ENCODE results near the gene SERBP1. TPM values are rescaled to one million over a fixed set of nuclear protein-coding genes. Genes with fewer than 3 reads are reported as not detected.

Gene SERBP1
- polyA plus RNA-seq, 1 donor from 2014 or later: 150 TPM

DNA sequence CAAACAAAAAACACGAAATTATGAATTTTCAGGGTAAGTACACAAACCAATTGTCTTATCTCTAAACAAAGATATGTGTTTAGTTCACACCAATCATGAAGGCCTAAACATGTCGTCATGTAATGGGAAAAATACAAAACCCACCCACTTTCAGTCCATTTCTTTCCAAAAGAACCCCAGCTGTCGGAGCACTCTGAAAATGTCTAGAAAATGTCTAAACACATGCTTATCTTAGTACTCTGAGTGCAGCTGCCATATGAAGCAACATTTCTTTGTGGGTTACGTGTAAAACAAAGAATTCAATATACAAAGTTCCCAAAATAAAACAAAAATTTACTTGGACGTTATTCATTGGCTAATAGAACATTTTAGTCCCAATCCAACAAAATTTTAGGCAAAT lies 22.7 kb downstream of the SERBP1 start:
- Histone ChIP-seq H3K36me3 (ENCODE audit: insufficient read depth, low read length) (no peaks in the 10 kb centered on the region), H3K9ac (ENCODE audit: low read length) (no peak overlapping the region), H3K9me3 (ENCODE audit: low read length) (no peaks in the 10 kb centered on the region), H4K20me1 (ENCODE audit: insufficient read depth) (no peaks in the 10 kb centered on the region), H3K9me2 (ENCODE audit: insufficient read depth, low read length) (no peaks in the 10 kb centered on the region), H3K79me2 (replicated peaks; ENCODE audit: insufficient read depth, low read length) (no peaks in the 10 kb centered on the region), H3F3A (ENCODE audit: insufficient read depth, low read length, poor library complexity, severe bottlenecking) (no peaks in the 10 kb centered on the region), H3K4me3 (ENCODE audit: low read length) (no peak overlapping the region), H3K4me2 (ENCODE audit: low read length) (no peak overlapping the region), H3K27ac (ENCODE audit: low read length) (no peak overlapping the region), H3K27me3 (ENCODE audit: insufficient read depth, low read depth, low read length) (no peaks in the 10 kb centered on the region), H2AFZ (ENCODE audit: low read depth, low read length) (no peak overlapping the region)
- TF ChIP-seq, protein P1, sequence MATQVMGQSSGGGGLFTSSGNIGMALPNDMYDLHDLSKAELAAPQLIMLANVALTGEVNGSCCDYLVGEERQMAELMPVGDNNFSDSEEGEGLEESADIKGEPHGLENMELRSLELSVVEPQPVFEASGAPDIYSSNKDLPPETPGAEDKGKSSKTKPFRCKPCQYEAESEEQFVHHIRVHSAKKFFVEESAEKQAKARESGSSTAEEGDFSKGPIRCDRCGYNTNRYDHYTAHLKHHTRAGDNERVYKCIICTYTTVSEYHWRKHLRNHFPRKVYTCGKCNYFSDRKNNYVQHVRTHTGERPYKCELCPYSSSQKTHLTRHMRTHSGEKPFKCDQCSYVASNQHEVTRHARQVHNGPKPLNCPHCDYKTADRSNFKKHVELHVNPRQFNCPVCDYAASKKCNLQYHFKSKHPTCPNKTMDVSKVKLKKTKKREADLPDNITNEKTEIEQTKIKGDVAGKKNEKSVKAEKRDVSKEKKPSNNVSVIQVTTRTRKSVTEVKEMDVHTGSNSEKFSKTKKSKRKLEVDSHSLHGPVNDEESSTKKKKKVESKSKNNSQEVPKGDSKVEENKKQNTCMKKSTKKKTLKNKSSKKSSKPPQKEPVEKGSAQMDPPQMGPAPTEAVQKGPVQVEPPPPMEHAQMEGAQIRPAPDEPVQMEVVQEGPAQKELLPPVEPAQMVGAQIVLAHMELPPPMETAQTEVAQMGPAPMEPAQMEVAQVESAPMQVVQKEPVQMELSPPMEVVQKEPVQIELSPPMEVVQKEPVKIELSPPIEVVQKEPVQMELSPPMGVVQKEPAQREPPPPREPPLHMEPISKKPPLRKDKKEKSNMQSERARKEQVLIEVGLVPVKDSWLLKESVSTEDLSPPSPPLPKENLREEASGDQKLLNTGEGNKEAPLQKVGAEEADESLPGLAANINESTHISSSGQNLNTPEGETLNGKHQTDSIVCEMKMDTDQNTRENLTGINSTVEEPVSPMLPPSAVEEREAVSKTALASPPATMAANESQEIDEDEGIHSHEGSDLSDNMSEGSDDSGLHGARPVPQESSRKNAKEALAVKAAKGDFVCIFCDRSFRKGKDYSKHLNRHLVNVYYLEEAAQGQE (IDR thresholded peaks at IDR 0.05; ENCODE audit: borderline replicate concordance): no peak
- TF ChIP-seq POLR2AphosphoS5 (IDR thresholded peaks at IDR 0.05) (no peak), MXI1 (conservative IDR thresholded peaks at IDR 0.05; ENCODE audit: poor library complexity, severe bottlenecking) (no peak), EZH2 (IDR thresholded peaks at IDR 0.05; ENCODE audit: borderline replicate concordance, insufficient read depth, low read length, poor library complexity, severe bottlenecking) (no peak), EP300 (conservative IDR thresholded peaks at IDR 0.05; ENCODE audit: poor library complexity, severe bottlenecking) (no peak), RAD21 (conservative IDR thresholded peaks at IDR 0.05) (no peak), SMC3 (conservative IDR thresholded peaks at IDR 0.05; ENCODE audit: poor library complexity) (no peak), TAF1 (IDR thresholded peaks at IDR 0.05; ENCODE audit: low read depth) (no peak)
- TF ChIP-seq, protein P2, sequence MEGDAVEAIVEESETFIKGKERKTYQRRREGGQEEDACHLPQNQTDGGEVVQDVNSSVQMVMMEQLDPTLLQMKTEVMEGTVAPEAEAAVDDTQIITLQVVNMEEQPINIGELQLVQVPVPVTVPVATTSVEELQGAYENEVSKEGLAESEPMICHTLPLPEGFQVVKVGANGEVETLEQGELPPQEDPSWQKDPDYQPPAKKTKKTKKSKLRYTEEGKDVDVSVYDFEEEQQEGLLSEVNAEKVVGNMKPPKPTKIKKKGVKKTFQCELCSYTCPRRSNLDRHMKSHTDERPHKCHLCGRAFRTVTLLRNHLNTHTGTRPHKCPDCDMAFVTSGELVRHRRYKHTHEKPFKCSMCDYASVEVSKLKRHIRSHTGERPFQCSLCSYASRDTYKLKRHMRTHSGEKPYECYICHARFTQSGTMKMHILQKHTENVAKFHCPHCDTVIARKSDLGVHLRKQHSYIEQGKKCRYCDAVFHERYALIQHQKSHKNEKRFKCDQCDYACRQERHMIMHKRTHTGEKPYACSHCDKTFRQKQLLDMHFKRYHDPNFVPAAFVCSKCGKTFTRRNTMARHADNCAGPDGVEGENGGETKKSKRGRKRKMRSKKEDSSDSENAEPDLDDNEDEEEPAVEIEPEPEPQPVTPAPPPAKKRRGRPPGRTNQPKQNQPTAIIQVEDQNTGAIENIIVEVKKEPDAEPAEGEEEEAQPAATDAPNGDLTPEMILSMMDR (IDR thresholded peaks at IDR 0.05; ENCODE audit: poor library complexity, severe bottlenecking): no peak

DNA sequence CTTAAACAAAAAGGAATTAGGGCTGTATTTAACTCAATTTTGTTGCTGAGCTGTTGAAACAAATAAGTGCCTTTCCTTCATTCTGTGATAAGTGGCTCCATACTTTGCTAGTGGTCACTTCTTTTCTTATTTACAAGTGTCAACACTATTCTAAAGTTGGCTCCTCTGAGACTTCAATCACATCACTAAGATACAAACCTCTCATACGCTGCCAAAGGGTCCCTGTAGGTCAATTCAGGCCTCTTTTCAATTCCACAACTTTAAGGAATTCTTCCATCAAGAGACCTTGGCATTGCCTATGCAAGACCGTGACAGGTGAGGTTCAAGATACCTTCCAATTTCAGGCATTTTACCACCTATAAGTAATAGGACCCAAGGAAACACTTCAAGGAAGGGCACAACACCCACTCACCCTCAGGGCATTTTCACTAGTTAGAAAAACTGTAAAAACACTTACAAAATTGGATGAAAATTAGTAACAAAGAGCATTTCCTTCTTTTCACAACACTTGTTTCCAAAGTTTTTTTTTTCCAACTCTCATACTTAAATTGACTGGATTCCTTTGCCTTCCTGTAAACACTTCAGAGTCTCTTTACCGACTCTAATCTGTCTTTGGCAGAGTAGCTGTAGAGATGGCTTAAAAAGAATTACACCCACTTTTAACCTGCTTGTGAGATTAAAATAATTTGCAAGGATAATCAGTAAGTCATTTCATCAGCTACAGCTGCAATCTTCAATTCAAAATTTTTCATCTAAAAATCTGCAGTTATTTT lies 24.5 kb downstream of the SERBP1 start:
- no peaks in the 10 kb centered on the region for H3F3A ChIP-seq (ENCODE audit: insufficient read depth, low read length, poor library complexity, severe bottlenecking)
- no peaks in the 10 kb centered on the region for H3K9me3 ChIP-seq (ENCODE audit: low read length)
- no peaks in the 10 kb centered on the region for H3K79me2 ChIP-seq (replicated peaks; ENCODE audit: insufficient read depth, low read length)
- H4K20me1 ChIP-seq (ENCODE audit: insufficient read depth): no peaks in the 10 kb centered on the region
- TF ChIP-seq POLR2AphosphoS5 (IDR thresholded peaks at IDR 0.05): no peak
- no peak for TF ChIP-seq EP300 (conservative IDR thresholded peaks at IDR 0.05; ENCODE audit: poor library complexity, severe bottlenecking)
- TF ChIP-seq, protein P1 (IDR thresholded peaks at IDR 0.05; ENCODE audit: borderline replicate concordance): no peak
- TF ChIP-seq, protein P2 (IDR thresholded peaks at IDR 0.05; ENCODE audit: poor library complexity, severe bottlenecking): no peak
- TF ChIP-seq MXI1 (conservative IDR thresholded peaks at IDR 0.05; ENCODE audit: poor library complexity, severe bottlenecking): no peak
- TF ChIP-seq TAF1 (IDR thresholded peaks at IDR 0.05; ENCODE audit: low read depth): no peak
- no peak for TF ChIP-seq RAD21 (conservative IDR thresholded peaks at IDR 0.05)
- no peak for TF ChIP-seq SMC3 (conservative IDR thresholded peaks at IDR 0.05; ENCODE audit: poor library complexity)
- no peak for TF ChIP-seq EZH2 (IDR thresholded peaks at IDR 0.05; ENCODE audit: borderline replicate concordance, insufficient read depth, low read length, poor library complexity, severe bottlenecking)
- no peak overlapping the region for H3K4me3 ChIP-seq (ENCODE audit: low read length)
- H3K27me3 ChIP-seq (ENCODE audit: insufficient read depth, low read depth, low read length): no peaks in the 10 kb centered on the region
- H3K27ac ChIP-seq (ENCODE audit: low read length): no peak overlapping the region
- no peak overlapping the region for H3K4me2 ChIP-seq (ENCODE audit: low read length)
- H2AFZ ChIP-seq (ENCODE audit: low read depth, low read length): no peak overlapping the region
- H3K9me2 ChIP-seq (ENCODE audit: insufficient read depth, low read length): no peaks in the 10 kb centered on the region
- no peak overlapping the region for H3K9ac ChIP-seq (ENCODE audit: low read length)
- H3K36me3 ChIP-seq (ENCODE audit: insufficient read depth, low read length): no peaks in the 10 kb centered on the region

Measured in neural cell (in vitro differentiated cells).